Mesothelial cell of epicardium (in vitro differentiated cells): Measurements from ENCODE around the gene PRAMEF13. TPM values are rescaled to one million over a fixed set of nuclear protein-coding genes. Genes with fewer than 3 reads are reported as not detected.
"Not testable (repeated sequence)": the region's sequence is repeated elsewhere in the genome, so short reads cannot be mapped to it uniquely, and the experiment has no call there.

Source experiments
- DNase-seq, 2 experiments: peaks; one replicate each; pipeline ENCODE4 v3.0.0; 2021; ENCODE audit warnings: low spot score in 2 of 2; ENCODE audit not compliant: unreplicated experiment in 2 of 2
- H3K27ac Mint-ChIP-seq: 2 replicates; pipeline ENCODE4 v1.8.0; 2021; ENCODE audit warnings: mixed read lengths
- H3K27me3 Mint-ChIP-seq: 2 replicates; pipeline ENCODE4 v1.8.0; 2021; ENCODE audit warnings: low read depth, mixed read lengths
- H3K36me3 Mint-ChIP-seq: 2 replicates; pipeline ENCODE4 v1.8.0; 2021; ENCODE audit warnings: mixed read lengths
- H3K4me1 Mint-ChIP-seq: 2 replicates; pipeline ENCODE4 v1.8.0; 2021; ENCODE audit warnings: mixed read lengths
- H3K4me3 Mint-ChIP-seq: 2 replicates; pipeline ENCODE4 v1.8.0; 2021; ENCODE audit warnings: mild to moderate bottlenecking, moderate library complexity, mixed read lengths
- H3K9me3 Mint-ChIP-seq: 2 replicates; pipeline ENCODE4 v1.8.0; 2021; ENCODE audit warnings: mixed read lengths
- total RNA-seq: library from RNA; stranded (reverse); gene quantifications from 3 replicates; pipeline ENCODE4 v1.2.1, GENCODE V29; 2021

The PRAMEF13 gene, protein sequence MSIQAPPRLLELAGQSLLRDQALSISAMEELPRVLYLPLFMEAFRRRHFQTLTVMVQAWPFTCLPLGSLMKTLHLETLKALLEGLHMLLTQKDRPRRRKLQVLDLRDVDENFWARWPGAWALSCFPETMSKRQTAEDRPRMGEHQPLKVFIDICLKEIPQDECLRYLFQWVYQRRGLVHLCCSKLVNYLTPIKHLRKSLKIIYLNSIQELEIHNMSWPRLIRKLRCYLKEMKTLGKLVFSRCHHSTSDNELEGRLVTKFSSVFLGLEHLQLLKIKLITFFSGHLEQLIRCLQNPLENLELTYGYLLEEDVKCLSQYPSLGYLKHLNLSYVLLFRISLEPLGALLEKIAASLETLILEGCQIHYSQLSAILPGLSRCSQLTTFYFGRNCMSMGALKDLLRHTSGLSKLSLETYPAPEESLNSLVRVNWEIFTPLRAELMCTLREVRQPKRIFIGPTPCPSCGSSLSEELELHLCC
- not detected in 3 replicates for total RNA-seq

DNA sequence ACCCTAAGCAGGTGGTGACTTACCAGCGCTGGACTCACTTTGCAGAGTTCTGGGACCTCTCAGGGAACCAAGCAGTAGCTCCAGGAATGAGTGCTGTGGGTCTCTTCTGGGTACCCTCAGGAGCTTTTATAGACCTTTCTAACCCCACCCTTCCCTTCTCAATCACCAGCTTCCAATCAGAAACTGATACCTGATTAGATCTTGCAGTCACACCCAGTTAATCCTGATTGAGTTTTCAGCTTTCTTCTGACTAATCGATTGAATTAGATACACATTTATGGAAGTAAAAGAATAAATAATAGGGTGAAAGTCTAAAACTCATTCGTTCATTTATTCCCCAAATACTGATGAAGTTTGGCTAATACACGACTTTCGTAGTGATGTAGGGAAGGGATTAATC lies at the start of gene PRAMEF13:
TSS of gene PRAMEF13 (minus strand) at position 101 of the 400 bp plus-strand sequence. CDS start 1,820 bp downstream, outside the sequence.
- H3K27me3 Mint-ChIP-seq, H3K4me3 Mint-ChIP-seq, H3K9me3 Mint-ChIP-seq, H3K27ac Mint-ChIP-seq, H3K36me3 Mint-ChIP-seq, H3K4me1 Mint-ChIP-seq, DNase-seq: not testable (repeated sequence)

DNA sequence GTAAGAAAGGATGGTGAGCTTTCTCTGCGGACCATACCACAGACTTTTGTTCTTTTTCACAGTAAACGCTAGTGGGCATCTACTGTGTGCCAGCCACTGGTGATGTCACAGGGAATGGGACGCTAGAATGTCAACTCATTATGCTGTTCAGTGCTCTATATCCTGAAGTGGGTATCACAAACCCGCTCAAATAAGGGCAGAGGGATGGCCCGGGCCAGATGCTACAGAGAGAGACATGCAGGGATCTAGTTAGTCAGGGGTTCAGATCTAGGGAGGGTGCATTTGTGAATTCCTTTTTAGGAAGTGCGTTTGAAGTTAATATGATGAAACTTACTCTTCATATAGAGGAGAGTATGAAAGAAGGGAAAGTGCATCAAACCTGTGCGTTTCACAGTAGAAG lies 45.9 kb upstream of the PRAMEF13 start:
- DNase-seq, H3K36me3 Mint-ChIP-seq, H3K27ac Mint-ChIP-seq, H3K27me3 Mint-ChIP-seq, H3K4me3 Mint-ChIP-seq, H3K4me1 Mint-ChIP-seq: not testable (repeated sequence)
- peaks cover 31% of the 10 kb centered on the region for H3K9me3 Mint-ChIP-seq

DNA sequence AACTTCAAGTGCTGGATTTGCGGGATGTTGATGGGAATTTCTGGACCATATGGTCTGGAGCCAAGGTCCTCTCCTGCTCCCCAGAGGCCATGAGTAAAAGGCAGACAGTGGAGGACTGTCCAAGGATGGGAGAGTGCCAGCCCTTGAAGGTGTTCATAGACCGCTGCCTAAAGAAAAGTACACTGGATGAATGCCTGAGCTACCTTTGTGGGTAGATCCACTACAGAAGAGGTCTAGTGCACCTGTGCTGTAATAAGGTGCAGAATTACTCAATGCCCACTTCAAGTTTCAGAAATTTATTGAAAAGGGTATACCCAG lies 45.3 kb upstream of the PRAMEF13 start:
- not testable (repeated sequence) for DNase-seq, H3K4me3 Mint-ChIP-seq, H3K36me3 Mint-ChIP-seq, H3K27me3 Mint-ChIP-seq, H3K4me1 Mint-ChIP-seq, H3K27ac Mint-ChIP-seq
- H3K9me3 Mint-ChIP-seq, result peaks cover 32% of the 10 kb centered on the region

DNA sequence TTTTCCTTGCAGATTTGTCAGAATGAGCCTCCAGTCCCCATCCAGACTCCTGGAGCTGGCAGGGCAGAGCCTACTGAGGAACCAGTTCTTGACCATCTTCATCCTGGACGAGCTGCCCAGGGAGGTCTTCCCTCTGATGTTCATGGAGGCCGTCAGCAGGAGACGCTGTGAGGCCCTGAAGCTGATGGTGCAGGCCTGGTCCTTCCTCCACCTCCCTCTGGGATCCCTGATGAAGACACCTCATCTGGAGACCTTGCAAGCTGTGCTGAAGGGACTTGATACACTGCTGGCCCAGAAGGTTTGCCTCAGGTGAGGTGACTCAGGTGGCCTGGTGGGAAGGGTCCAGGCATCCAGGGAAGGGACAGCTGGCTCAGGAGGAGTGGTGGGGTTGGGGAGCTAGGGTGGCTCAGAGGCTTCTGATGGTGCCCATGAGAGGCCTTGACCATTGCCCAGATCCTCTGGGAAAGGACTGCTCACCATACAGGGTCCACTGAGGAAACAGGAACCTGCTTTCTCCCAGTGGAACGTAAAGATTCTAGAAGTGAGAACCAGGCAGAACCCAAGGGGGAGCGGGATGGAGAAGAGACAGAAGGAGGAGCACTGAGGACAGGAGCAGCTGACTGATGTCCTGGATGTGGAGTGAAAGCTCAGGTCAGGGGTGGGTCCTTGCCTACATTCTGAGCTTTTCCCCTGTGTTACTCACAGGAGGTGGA lies 44.8 kb upstream of the PRAMEF13 start:
- not testable (repeated sequence) for H3K4me3 Mint-ChIP-seq, DNase-seq
- H3K9me3 Mint-ChIP-seq, result peaks cover 37% of the 10 kb centered on the region

DNA sequence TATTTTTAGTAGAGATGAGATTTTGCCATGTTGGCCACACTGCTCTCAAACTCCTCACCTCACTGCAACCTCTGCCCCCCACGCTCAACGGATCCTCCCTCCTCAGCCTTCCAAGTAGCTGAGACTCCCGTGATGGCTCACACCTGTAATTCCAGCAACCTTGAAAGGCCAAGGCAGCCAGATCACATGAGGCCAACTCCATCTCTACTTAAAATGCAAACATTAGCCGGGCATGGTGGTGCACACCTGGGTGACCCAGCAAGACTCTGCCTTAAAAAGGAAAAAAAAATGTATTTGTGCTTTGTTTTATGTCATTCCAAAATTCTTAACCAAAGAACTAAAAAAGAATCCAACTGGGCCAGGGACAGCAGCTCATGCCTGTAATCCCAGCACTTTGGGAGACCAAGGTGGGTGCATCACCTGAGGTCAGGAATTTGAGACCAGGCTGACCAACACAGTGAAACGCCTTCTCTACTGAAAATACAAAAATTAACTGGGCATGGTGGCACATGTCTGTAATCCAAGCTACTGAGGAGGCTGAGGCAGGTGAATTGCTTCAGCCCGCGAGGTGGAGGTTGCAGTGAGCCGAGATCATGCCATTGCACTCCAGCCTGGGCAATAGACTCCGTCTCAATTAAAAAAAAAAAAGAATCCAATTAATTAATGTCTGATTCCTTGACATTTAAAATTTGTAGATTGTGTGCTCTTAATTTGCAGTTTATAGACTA lies 42.5 kb upstream of the PRAMEF13 start:
- H3K4me3 Mint-ChIP-seq, DNase-seq, H3K36me3 Mint-ChIP-seq, H3K27ac Mint-ChIP-seq, H3K27me3 Mint-ChIP-seq, H3K4me1 Mint-ChIP-seq: not testable (repeated sequence)
- H3K9me3 Mint-ChIP-seq, result peaks cover 50% of the 10 kb centered on the region

More for the DNA sequence above, 44.8 kb upstream of the PRAMEF13 start:
- H3K36me3 Mint-ChIP-seq, H3K27me3 Mint-ChIP-seq, H3K27ac Mint-ChIP-seq, H3K4me1 Mint-ChIP-seq: not testable (repeated sequence)

DNA sequence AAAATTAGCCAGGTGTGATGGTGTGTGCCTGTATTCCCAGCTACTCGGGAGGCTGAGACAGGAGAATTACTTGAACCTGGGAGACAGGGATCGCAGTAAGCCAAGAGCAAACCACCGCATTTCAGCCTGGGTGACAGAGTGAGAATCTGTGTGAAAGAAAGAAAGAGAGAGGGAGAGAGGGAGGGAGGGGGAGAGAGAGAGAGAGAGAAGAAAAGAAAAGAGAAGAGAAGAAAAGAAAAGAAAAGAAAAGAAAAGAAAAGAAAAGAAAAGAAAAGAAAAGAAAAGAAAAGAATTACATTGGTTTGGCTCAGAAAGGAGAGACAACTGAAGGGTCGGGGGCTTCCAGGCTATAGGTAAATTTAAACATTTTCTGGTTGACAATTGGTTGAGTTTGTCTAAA lies 38.4 kb upstream of the PRAMEF13 start:
- H3K4me3 Mint-ChIP-seq, H3K27ac Mint-ChIP-seq, H3K27me3 Mint-ChIP-seq, DNase-seq, H3K4me1 Mint-ChIP-seq, H3K36me3 Mint-ChIP-seq: not testable (repeated sequence)
- H3K9me3 Mint-ChIP-seq, result peaks cover 34% of the 10 kb centered on the region

DNA sequence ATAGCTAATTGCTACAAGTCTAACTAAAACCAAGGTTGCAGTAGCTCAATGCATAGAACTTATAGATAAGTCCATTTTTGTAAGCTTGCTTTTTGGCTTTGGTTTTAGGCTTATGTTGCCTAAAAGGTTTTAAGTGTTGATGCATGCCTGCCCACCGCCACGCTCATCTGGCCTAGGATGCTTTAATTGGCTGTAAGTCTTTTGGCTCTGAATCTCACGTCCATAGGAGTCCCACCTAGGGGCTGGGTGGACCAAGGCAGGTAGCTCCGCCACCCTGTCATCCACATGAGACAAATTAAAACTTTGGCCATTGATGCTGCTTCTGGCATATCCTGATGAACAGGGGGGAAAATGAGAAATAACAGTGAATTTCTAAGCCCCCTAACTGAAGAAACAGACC lies 36.4 kb upstream of the PRAMEF13 start:
- not testable (repeated sequence) for H3K36me3 Mint-ChIP-seq, H3K27ac Mint-ChIP-seq, H3K4me3 Mint-ChIP-seq, H3K4me1 Mint-ChIP-seq, DNase-seq, H3K27me3 Mint-ChIP-seq
- H3K9me3 Mint-ChIP-seq, result peaks cover 45% of the 10 kb centered on the region

DNA sequence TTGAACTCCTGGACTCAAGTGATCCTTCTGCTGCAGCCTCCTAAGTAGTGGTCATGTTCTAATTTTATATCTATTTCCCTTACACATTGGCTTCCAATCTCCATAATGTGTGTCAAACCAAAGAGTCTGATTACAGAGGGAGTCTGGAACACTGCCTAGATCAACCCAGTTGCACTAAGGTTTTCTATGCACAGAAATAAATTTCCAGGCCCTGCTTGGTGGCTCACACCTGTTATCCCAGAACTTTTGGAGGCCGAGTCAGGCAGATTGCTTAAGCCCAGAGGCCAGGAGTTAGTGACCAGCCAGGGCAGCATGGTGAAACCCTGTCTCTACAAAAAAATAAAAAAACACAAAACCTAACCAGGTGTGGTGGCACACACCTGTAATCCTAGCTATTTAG lies 32.8 kb upstream of the PRAMEF13 start:
- H3K27me3 Mint-ChIP-seq, H3K36me3 Mint-ChIP-seq, H3K4me3 Mint-ChIP-seq, H3K27ac Mint-ChIP-seq, H3K4me1 Mint-ChIP-seq: not testable (repeated sequence)
- H3K9me3 Mint-ChIP-seq, result peaks cover 45% of the 10 kb centered on the region
- DNase-seq, result peak in 1 of 2 experiments; percentile 27

DNA sequence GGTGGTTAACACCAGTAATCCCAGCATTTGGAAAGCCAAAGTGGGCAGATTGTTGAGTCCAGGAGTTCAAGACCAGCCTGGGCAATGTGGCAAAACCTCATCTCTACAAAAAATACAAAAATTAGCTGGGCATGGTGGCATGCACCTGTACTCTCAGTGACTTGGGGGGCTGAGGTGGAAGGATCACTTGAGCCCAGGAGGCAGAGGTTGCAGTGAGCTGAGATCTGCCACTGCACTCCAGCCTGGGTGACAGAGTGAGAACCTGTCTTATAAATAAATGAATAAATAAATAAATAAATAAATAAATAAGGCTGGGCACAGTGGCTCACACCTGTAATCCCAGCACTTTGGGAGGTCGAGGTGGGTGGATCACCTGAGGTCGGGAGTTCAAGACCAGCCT lies 30.8 kb upstream of the PRAMEF13 start:
- H3K9me3 Mint-ChIP-seq, result peaks cover 51% of the 10 kb centered on the region
- not testable (repeated sequence) for H3K36me3 Mint-ChIP-seq, H3K27me3 Mint-ChIP-seq, H3K4me1 Mint-ChIP-seq, H3K27ac Mint-ChIP-seq, H3K4me3 Mint-ChIP-seq
- peak in 1 of 2 experiments; percentile 3 for DNase-seq

DNA sequence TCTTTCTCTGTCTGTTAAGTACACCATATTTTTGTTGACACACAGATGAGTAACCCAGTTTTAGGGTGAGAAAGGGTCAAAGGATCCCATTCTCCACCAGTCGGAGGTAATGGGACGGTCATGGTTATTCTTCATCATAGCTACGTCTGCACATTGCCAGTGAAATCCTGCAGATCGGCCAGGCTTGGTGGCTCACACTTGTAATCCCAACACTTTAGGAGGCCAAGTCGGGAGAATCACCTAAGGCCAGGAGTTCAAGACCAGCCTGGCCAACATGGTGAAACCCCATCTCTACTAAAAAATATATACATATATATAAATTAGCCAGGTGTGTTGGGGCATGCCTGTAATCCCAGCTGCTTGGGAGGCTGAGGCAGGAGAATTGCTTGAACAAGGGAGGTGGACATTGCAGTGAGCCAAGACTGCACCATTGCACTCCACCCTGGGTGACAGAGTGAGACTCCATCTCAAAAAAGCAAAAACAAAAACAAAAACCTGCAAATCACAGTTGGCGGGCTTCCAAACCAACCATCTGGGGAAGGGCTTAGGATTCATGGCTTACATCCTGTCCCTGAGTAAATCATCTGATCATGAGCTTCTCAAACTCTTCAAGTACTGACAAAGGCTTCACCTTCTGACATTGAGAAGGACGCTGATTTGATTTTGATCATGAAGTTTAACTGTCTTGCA lies 30.0 kb upstream of the PRAMEF13 start:
- not testable (repeated sequence) for H3K4me1 Mint-ChIP-seq, H3K27ac Mint-ChIP-seq, H3K36me3 Mint-ChIP-seq, H3K4me3 Mint-ChIP-seq, H3K27me3 Mint-ChIP-seq
- peaks cover 53% of the 10 kb centered on the region for H3K9me3 Mint-ChIP-seq
- peak in 1 of 2 experiments; percentile 21 for DNase-seq

DNA sequence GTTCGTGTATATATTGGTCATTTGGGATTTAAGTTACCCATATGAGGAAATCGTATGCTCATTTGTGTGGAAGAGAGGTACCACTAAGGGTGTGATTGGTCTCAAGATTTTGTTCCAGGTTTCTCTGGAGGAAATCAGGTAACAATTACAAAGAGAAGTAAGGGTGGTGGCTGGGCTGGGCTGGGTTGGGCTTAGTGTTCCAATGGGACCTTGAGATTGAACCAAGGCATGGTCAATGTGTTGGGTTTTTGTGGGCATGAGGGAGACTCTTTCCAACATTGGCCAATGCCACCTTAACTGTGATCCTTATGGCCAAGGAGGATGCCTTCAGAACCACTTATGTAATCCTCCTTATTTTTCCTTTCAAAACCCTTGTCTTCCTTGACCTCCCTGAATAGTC lies 29.4 kb upstream of the PRAMEF13 start:
- not testable (repeated sequence) for H3K27me3 Mint-ChIP-seq, H3K36me3 Mint-ChIP-seq, H3K27ac Mint-ChIP-seq, H3K4me1 Mint-ChIP-seq, H3K4me3 Mint-ChIP-seq
- DNase-seq, result peak in 1 of 2 experiments; percentile 7
- H3K9me3 Mint-ChIP-seq, result peaks cover 57% of the 10 kb centered on the region

DNA sequence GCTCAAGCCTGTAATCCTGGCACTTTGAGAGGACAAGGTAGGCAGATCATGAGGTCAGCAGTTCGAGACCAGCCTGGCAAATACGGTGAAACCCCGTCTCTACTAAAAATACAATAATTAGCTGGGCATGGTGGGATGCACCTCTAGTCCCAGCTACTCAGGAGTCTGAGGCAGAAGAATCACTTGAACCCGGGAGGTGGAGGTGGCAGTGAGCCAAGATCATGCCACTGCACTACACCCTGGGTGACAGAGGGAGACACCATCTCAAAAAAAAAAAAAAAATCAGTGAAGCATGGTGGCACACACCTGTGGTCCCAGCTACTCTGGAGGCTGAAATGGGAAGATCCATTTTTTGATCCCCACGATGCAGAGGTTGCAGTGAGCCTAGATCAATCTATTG lies 28.9 kb upstream of the PRAMEF13 start:
- H3K4me1 Mint-ChIP-seq, H3K4me3 Mint-ChIP-seq, H3K27ac Mint-ChIP-seq, H3K36me3 Mint-ChIP-seq, H3K27me3 Mint-ChIP-seq: not testable (repeated sequence)
- H3K9me3 Mint-ChIP-seq, result peaks cover 58% of the 10 kb centered on the region
- peak in 1 of 2 experiments; percentile 13 for DNase-seq
